HG02798 (cell line): ENCODE measurements around the gene SPARC.
A peak's percentile ranks its signal among the peaks of the same experiment; 100 is the strongest.

Source experiments
- ATAC-seq: cut with Tn5 transposase; IDR thresholded peaks from one replicate; pipeline ENCODE4 v1.9.1; 2021; ENCODE audit warnings: mild to moderate bottlenecking; ENCODE audit not compliant: unreplicated experiment, poor library complexity

SPARC gene

GRCh38 chr5:151628112-151628823 is 58.4 kb downstream of the SPARC start:
- ATAC-seq, result no peak

- no peak for ATAC-seq
These were observed 59.1 kb downstream of the SPARC start for GRCh38 chr5:151627650-151628049.

GRCh38 chr5:151625285-151625684 is 61.4 kb downstream of the SPARC start:
- ATAC-seq, result no peak

DNA sequence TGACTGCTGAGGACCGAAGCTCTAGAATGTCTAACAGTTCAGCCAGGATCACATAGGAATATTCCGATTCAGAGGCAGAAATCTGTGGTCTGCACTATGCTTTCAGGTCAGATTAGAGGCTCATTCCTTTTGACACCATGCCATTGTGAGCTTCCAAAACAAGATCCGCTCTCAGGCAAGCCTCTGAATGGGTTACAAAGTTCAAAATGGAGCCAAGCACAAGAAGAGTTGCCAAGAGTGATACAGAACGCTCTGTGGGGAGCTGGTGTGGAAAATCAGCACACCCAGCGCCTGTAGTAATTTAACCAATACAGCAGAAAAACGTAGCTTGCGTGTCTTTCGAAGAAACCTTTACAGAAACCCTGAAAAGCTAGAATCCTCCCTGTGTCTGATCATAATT is 62.2 kb downstream of the SPARC start:
- no peak for ATAC-seq

GRCh38 chr5:151622367-151623088 is 64.2 kb downstream of the SPARC start:
- ATAC-seq, result no peak

DNA sequence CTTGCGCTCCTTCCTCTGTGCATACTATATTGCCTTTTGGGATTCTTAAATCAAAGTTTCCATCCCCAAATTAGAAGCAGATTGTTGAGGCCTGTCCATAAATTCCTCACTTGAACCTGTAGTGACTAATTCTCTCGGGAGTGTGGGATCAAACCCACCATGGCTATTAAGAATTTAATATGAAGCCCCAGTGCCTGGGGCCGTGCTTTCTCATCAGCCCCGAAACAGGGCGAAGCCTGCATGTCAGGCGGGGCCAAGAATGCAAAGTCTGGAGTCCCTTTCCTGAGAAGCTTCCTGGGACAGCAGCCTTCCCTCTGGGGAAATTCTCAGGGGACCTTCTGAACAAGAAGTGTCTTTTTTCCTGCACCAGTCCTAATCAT is 66.3 kb downstream of the SPARC start:
- ATAC-seq, result no peak

GRCh38 chr5:151619812-151620460 is 66.8 kb downstream of the SPARC start:
- no peak for ATAC-seq

DNA sequence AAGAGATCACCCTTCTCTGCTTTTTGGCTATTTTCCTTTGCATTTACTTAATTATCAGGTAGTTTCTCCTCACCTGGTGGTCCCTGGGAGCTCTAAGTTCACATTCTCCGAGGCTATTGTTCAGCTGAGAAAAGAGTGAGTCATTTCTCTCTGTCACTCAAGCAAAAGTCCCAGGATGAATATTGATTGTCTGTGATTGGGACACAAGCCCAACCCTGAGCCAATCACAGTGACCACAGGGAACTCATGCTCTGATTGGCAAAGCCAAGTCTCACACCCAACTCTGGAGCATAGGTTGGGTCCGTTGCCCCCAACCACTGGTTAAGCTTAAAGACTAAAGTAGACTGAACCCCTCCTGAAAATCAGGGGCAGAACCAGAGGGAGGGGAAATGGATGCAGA is 67.8 kb downstream of the SPARC start:
- peak; percentile 32 for ATAC-seq

GRCh38 chr5:151617841-151618710 is 68.6 kb downstream of the SPARC start:
- no peak for ATAC-seq

DNA sequence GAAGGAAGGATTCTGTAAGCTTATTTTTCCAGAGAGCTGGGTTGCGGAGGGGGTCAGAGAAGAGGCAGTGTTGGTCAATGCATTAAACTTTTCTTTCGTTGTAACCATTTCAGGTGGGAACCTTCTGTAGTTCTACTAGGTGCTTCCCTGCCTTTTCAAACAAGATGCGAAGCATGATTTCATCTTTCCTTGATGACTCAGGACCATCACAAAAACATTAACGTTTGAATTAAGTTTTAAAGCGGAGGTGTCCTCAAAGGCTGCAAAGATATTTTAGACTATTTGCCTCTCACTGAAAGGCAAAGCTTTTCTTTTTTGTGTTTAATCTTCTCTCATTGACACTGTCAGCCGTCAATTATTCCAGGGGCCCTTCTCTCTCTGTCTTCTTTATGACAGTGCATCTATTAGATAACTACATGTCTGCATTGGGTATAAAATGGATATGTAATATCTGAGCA is 69.3 kb downstream of the SPARC start:
- ATAC-seq, result no peak

DNA sequence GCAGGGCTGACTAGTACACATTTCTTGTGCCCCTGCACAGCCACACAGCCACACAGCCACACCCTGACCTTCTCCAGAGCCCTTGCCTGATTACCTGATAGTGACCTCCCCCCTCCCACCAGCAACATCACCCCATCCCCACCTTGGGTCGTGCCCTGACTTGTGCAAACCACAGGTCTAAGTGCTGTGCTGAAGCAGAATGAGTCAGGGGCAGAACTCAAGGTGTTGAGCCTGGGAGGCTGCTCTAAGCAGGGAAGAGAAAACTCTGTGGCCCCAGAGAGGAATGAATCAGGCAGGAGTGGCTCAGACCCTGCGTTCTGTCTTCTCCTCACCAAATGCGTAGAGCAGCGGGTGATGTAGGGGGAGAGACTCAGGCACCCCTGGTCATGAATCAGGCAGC is 71.3 kb downstream of the SPARC start:
- peak; percentile 43 for ATAC-seq

- no peak for ATAC-seq
These were observed 72.2 kb downstream of the SPARC start for GRCh38 chr5:151614565-151614964.

- ATAC-seq, result peak; percentile 73
These were observed 73.9 kb downstream of the SPARC start for GRCh38 chr5:151612689-151613427.

GRCh38 chr5:151611127-151611775 is 75.5 kb downstream of the SPARC start:
- no peak for ATAC-seq
